ENCODE measurements around the gene GPATCH8.
A peak's percentile ranks its signal among the peaks of the same experiment; 100 is the strongest.
"Not testable (repeated sequence)": the region's sequence is repeated elsewhere in the genome, so short reads cannot be mapped to it uniquely, and the experiment has no call there.

The GPATCH8 gene

DNA sequence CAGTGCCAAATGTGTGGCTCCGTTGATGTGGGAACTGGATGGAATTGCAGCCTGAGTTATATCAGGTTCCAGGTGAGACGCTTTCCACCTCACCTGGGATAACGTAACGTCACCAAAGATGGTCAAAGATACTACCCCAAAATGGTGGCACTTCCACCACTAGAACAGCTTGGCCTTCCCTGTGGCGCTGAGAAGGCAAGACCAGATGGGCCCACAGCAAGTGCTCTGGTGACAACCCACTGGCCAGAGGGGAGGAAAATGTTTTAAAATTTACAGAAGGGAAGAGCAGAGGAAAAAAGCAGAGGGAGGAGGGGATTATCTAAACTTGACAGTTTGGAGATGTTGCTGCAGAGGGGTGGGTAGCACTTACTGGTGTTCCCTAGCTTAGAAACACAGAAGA, 106.3 kb downstream of the GPATCH8 start:
- DNase-seq (ENCODE audit: low spot score): no peak

DNA sequence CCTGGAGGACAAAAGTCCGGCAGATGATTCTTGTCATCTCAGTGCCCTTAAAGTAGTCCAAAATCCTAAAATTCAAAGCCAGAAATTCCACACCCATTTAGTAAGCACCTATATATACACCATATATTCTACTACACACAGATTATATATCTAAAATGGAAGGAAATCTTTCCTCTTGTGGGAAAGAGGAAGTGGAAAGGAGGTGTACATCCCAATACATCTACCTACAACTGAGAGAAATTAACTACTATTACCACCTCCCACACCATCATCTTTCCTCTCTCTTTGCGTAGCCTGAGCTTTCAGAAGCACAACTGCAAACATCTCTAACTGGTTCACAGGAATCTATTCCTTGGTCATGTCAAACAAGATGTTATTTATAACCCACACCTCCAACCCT, 108.4 kb downstream of the GPATCH8 start:
- no peak for DNase-seq (ENCODE audit: low spot score)

DNA sequence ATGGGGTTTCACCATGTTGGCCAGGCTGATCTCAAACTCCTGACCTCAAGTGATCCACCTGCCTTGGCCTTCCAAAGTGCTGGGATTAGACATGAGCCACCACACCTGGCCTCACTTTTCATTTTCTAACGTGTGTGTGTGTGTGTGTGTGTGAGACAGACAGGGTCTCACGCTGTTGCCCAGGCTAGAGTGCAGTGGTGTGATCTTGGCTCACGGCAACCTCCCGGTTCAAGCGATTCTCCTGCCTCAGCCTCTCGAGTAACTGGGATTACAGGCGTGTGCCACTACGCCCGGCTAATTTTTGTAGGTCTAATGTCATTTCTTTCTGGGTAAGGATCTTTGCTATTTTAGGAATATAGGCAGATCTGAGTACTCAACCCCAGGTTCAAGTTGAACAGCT, 109.1 kb downstream of the GPATCH8 start:
- DNase-seq (ENCODE audit: low spot score): not testable (repeated sequence)

DNA sequence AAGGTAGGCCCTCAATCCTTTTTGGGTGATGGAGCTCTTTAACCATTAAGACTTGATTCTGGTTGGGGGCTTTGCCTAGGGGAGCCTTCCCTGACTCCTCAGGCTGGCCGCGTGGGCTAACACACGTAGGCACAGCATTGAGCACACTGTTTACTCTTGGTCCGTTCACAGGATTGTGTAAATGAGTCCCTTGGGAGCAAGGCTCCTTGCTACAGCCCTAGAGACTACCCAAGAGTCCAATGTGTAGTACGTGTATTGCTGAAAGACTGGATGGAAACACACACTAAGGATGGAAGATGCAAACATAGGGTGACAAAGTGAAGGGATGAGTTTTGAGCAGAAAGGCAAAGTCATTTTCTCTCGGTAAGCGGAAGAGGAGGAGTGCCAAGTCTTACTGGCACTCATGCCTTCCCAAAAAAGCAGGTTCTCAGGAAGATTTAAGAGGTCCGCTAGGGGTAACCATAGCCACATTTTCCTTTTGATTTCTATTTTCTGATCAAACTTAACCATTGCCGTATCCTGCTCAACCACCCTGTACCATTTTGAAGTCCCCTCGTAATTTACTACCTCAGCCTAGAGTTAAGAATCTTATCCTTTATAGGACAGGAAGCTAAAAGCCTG, 112.8 kb downstream of the GPATCH8 start:
- peak; percentile 48 for DNase-seq (ENCODE audit: low spot score)

DNA sequence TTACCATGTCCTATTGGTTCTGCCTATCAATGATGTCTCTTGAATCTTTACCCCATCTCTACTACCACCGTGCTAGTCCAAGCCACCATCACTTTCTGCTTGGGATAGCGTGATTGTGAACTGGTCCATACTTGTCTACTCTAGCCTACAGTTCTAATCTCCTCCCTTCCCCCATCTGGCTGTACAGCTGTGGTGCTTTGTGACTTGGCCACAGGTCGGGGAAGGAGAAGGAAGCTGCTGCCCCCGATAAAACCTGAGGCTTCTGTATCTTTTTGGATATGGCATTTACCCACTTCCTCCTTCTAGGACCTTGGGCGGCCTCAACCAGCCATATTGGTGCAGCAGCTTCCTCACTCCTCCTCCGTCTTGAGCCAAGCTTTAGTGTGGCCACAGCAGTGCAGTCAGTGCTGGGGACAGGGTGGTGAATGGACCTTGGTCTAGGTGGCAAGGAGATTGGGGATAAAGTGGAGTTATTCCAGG, 113.4 kb downstream of the GPATCH8 start:
- DNase-seq (ENCODE audit: low spot score): peak; percentile 81

DNA sequence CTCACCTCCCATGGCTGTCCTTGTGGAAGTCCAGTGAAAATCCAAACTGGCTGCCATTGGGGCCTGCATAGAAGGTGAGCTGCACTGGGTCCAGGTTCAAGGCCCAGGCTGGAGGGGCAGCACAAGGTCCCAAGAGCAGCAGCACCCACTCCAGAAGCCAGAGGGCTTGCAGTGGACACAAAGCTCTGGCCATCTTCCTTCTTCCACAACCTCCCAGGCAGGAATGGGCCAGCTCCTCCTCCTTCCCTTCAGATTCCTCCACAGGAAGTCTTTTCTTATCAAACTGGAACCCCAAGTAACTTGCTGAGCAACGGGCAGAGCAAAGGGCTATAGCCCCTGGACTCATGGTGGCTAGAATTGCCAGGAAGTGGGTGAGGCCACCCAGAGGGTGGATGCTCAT, 113.9 kb downstream of the GPATCH8 start, which contains the start of gene ITGA2B:
Gene ITGA2B (minus strand): TSS at position 369 of the 400 bp plus-strand sequence. CDS start 176 bp downstream, at position 193.
- DNase-seq (ENCODE audit: low spot score): no peak

DNA sequence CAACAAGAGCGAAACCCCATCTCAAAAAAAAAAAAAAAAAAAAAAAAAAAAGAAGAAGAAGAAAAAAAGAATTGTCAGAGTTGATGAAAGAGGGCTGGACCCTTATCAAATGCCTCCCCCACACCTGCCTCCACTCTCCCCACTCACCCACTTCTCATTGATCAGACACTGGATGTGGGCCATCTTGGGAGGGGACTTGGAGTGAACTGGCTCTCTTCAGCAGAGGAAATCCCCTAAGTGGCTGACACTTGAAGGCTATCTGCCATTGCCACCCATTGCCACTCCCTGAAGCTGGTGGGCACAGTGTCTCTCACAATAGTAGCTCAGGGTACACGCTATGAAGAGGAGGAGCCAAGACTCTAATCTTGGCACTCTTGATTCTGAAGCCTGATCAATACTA, 115.4 kb downstream of the GPATCH8 start:
- peak; percentile 48 for DNase-seq (ENCODE audit: low spot score)

DNA sequence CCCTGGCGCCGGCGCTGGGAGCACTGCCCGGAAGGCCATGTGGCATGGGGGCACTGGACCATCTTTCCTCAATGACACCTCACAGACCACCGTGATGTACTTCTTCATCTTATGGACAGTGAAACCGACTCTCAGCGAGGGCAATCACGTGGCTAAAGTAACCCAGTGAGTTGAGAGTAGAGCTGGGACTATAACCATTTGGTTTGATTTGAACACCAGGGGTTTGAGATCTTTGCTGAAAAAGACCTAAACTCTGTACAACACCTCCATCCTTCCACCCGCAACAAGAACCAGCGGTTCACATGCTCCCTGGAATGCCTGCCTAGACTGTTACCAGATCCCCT, 117.1 kb downstream of the GPATCH8 start:
- no peak for DNase-seq (ENCODE audit: low spot score)

DNA sequence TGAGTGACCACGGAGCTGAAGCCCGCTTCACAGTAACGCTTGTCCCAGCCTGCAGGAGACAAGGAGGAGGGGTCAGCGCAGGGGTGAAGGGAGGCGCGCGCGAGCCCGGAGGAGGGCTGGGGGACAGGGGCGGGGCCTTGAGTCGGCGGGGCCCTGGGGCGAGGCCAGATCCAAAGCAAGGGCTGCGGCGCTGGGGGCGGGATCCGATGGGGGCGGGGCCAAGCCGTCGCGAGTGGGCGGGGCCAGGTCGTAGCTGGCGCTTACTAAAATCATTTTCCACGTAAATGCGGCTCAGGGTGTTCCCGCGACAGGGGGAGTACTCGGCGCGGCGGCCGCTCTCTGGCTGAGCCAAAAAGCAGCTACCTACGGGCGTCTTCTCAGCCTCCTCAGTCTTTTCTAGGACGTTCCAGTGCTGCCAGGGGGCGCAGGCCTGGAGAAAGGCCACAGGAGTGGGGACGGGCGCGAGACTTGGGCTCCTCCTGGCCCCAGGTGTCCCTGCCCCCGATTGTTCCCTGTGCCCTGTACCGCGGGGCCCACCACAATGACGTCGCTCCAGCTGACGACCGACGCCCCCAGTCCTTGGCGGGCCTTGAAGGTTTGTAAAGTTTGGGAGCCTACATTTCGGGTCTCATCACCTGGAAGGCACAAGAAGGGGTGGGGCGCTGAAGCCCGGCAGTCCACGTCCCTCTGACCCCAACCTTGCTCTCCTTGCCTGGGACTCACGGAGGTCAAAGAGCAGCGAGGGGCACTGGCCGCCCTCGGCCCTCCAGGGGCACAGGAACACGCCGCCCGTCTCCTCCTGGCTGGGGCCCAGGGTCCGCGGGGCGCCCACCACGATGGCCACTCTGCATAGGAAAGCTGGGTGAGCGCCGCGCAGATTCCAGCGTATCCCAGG, 117.7 kb downstream of the GPATCH8 start:
- peak; percentile 88 for DNase-seq (ENCODE audit: low spot score)

DNA sequence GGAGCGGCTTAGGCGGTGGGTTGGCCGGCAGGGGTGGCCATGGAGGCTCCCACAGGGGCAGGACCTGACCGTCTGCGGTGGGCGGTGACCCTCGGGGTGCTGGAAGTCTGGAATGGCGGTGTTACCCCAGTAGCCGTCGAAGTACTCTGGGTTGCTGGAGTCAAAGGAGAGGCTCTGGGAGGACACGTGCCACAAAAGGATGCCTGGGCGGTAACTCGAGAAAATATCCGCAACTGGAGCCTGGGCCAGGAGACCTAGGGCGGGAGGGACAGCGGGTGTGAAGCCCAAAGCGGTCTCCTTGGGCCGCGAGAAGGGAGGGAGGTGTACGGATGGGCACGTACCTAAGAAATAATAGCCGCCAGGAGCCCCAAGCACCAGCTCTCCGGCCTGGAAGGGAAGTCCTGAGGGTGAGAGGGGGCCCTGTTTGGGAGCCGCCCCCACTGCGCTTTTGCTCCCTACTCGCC, 118.4 kb downstream of the GPATCH8 start:
- no peak for DNase-seq (ENCODE audit: low spot score)

DNA sequence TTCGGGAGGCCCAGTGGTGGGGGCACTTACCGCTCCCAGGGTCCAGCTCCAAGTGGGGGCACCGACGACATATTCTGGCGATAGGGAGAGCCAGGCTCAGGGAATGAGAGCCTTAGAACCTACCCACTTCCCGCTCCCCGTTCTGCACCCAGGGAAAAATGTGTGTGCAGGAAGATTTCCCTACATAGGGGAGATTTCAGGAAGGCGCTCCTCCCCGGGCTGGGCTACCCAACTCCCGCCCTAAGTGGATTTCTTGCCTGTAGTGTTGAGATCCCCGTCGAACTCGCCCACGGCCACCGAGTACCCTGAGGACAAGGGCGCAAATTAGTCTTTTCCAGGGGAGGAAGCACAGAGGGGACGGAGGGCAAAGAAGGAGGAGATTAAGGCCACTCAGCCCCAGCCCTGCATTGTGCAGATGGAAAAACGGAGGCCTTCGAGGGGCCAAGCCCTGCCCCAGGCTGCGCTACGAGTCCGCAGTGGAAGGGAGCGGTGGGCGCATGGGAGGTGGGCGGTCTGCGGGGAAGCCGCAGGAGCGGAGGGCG, 118.9 kb downstream of the GPATCH8 start:
- DNase-seq (ENCODE audit: low spot score): no peak

DNA sequence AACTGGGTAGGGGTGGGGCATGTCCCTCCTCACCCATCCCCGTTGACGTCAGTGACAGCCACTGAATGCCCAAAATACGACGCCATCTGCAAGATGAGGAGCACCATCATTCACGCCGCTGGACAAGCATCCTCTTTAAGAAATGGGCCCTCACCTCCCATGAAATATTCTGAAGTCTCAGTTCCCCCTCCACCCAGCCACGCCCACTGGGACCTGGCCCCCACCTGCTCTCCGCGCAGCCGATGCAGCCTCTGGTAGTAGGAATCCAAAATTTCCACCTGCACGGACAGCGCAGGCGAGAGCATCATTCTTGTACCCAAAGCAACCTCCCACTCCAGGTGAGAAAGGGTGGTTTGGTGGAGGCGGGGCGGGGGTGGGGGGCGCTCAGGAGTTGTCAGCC, 119.3 kb downstream of the GPATCH8 start:
- no peak for DNase-seq (ENCODE audit: low spot score)

DNA sequence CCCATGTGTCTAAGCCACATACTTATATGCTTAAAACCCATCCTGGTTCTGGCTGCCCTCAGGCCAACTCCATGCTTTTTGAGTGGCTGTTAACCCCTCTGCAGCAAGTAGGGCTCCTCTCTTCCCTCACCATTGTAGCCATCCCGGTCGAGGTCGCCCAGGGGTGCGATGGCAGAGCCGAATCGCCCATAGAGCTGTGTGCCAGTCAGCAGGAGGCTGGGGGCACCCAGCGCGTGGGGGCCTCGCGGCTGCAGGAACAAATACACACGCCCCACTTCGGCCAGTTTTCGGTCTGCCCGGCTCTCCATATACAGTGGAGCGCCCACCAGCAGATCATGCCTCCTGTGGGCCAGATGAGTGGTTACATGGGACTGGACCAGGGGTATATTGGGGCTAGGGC, 119.8 kb downstream of the GPATCH8 start:
- DNase-seq (ENCODE audit: low spot score): no peak

DNA sequence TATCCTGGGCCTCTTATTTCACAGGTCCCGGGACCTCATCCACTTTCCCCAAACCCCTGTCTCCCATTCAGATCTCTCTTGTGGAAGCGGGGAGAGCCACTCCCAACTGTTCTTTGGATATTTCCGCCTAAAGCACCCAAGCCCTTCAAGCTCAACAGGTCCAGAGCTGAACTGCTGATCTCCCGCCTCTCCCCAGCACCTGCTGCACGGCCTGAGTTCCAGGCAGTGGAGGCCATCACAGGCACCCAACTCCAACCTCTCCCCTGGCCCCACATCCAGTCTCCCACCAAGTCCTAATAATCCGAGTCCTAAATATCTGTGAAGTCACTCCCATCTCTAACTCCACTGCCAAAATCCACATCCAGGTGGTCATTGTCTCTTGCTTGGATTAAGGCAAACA, 120.3 kb downstream of the GPATCH8 start:
- no peak for DNase-seq (ENCODE audit: low spot score)

DNA sequence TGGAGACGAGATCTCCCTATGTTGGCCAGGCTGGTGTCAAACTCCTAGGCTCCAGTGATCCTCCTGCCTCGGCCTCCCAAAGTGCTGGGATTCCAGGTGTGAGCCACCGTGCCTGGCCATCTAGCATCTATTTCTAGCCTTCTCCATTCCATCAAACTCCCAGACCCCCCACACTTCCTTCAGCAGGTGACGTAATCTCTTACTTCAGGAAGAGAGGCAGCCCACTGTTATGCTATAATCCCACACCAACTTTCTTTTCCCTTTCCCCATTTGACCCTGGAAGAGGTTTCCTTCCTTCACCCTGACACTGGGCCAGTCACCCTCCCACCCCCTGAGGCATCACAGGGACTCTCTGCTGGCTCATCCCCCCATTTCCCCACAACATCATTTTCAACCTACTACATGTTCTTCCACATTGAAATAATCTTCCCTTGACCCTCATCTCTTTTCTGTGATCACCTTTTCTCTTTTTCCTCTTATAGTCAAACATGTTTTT, 121.3 kb downstream of the GPATCH8 start:
- no peak for DNase-seq (ENCODE audit: low spot score)

DNA sequence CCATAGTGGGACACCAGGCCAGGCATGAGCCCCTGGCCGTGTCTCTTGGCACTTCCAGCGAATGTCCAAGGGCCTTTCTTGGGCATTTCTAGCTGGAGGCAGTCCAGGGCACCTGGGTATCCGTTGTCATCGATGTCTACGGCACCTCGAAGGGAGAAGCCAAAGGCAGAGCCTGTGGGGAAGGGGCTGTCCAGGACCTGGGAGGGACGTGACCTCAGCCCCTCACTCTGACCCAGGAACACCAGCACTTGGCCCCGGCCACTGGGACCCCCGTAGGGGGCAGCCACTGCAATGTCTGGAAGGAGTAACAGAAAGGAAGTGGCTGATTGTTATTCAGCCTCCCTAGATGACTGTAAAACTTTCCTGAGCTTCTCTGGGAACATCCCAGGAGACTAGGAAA, 122.4 kb downstream of the GPATCH8 start:
- DNase-seq (ENCODE audit: low spot score): no peak

DNA sequence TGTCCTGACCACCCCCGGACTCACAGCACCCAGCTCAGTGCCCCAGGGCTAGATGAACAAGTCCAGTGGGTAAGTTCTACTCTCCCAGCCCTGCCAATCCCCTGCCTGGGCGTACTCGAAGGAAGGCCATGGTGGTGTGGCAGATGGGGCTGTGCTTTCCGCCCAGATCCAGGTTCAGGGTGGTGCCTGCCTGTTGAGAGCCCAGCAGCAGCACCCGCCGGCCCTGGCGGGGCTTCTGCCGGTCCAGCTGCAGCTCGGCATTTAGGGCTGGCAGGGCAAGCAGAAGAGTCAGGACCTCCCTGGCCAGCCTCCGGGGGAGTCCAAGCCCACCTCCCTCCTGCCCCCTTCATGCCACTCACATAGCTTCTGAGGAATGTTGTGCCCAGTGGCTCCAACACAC, 123.3 kb downstream of the GPATCH8 start:
- DNase-seq (ENCODE audit: low spot score): no peak

DNA sequence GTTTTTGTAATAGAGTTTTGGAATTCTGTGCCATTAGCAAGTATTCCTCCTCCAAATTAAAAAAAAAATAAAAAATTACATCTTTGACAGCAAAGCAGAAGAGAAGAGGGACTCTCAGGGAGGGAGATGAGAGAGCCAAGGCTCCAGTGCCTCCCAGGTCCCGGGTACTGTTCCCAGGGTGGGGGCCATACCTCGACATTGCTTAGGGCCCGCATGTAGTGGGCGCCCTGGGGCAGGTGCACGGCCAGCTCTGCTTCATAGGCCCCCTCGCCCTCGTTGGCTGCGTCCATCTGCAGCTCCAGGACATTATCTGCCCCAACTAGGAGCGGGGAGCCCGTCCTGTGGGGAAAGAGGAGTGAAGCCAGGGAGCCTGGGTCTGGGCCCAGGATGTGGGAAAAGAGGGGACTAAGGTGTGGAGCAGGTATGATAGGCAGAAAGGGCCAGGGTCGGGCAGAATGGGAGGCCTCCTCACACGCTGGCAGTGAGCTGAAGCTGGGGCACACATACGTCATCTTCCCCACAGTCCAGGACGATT, 125.0 kb downstream of the GPATCH8 start:
- no peak for DNase-seq (ENCODE audit: low spot score)

DNA sequence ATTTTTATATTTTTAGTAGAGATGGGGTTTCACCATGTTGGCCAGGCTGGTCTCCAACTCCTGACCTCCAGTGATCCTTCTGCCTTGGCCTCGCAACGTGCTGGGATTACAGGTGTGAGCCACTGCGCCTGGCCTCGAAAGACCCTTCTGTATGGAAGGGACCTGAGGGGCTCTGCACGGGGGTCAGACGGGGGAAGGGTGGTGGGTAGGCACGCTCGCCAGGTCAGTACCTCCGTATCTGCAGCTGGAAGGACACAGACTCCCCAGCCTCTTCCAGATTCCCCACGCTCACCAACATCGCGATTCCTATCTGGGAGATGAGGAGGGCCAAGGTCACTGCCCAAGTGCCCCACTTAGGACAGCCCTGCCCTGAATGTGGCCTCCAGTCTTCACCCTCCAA, 126.4 kb downstream of the GPATCH8 start:
- no peak for DNase-seq (ENCODE audit: low spot score)

DNA sequence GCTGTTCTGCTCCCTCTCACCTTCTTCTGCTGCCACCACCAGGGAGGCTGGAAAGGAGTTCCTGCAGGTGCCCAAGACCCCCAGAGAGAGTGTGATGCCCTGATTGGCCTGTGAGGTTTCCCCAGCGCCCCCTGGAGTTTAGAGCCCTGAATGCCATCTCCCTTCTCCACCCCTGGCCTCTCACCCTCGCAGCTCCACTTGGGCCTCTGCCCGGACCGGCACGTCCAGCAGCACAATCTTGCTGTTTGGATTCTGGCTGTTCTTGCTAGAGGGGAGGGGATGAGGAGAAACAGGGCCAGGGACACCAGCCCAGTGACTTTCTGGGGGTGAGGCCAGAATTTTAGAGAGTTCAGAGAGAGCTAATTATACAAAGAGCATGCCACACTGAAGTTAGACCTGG, 127.1 kb downstream of the GPATCH8 start:
- peak; percentile 37 for DNase-seq (ENCODE audit: low spot score)

DNA sequence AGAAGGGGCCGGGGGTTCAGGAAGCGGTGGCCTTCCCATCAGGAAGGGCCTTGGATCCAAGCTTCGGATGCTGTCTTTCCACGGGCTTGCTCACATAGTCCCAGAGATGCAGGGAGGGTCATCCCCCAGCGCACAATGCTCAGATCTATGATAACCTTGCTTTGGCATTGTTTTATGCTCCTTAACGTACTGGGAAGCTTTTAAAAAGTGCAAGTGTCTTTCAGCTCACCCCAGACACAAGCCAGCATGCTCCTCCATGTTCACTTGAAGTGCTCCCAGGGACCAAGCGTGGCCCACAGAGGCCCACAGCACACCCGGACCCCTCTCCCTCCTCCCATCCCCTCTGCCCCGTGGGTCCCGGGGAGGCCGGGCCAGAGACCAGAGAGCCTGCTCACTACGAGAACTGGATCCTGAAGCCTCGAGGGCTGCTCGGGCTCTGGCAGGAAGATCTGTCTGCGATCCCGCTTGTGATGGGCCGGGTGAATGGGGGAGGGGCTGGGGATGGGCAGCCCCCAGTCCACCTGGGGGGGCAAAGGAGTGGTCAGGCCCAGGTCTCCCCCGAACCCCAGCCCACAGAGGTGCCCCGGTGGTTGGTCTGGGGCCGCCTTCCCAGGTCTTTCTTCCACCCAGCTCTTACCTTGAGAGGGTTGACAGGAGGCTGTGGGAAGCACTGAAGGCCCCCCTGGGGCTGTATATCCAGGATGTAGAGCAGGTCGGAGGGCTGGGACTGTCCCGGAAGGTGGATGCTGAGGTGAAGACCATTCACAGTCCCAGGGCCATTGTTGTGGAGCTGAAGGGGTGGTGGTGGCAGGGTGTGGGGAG, 127.8 kb downstream of the GPATCH8 start:
- DNase-seq (ENCODE audit: low spot score): no peak

Data from hematopoietic multipotent progenitor cell treated with erythropoietin and hydrocortisone succinate and interleukin-3 and kit ligand, for 15 days (in vitro differentiated cells).